Brain microvascular endothelial cell (primary cell): ENCODE measurements around the gene GSE1.

Source experiments
- DNase-seq: peaks from one replicate; pipeline ENCODE4 v3.0.0-alpha.2; 2020
- H3K27ac ChIP-seq: fragments of 250-450 bp; sonication (Bioruptor Pico); 2 replicates; pipeline ENCODE4 v1.5.1; 2020; ENCODE audit warnings: mild to moderate bottlenecking, moderate library complexity
- H3K27me3 ChIP-seq: fragments of 250-450 bp; sonication (Bioruptor Pico); replicated peaks from 2 replicates; pipeline ENCODE4 v1.5.1; 2020; ENCODE audit warnings: mild to moderate bottlenecking
- H3K36me3 ChIP-seq: fragments of 250-450 bp; sonication (Bioruptor Pico); replicated peaks from 2 replicates; pipeline ENCODE4 v1.5.1; 2020; ENCODE audit warnings: mild to moderate bottlenecking
- H3K4me3 ChIP-seq: 2 replicates; pipeline ENCODE4 v1.5.1; 2011; ENCODE audit warnings: low read depth, mild to moderate bottlenecking, control low read depth, low read length, moderate library complexity
- in situ Hi-C: cut with HindIII; loops from 2 replicates; pipeline ENCODE4 v1.10.0; 2017; ENCODE audit warnings: low sequenced_read_pairs, low pct_ligation_motif_present
- TF ChIP-seq, protein P1 (sequence below): IDR thresholded peaks from 2 replicates; pipeline ENCODE4 v1.5.1; 2011; ENCODE audit warnings: low read depth, mild to moderate bottlenecking, moderate library complexity, low read length, control low read depth, inconsistent platforms; ENCODE audit errors: missing control alignments

GSE1 gene

GRCh38 chr16:85656351-85657266, 43.5 kb downstream of the GSE1 start:
- H3K27me3 ChIP-seq, result no peaks in the 10 kb centered on the region
- peaks cover 28% of the 10 kb centered on the region for H3K36me3 ChIP-seq
- H3K4me3 ChIP-seq, result no peak overlapping the region
- no peak overlapping the region for H3K27ac ChIP-seq
- no peak for DNase-seq
- TF ChIP-seq, protein P1, sequence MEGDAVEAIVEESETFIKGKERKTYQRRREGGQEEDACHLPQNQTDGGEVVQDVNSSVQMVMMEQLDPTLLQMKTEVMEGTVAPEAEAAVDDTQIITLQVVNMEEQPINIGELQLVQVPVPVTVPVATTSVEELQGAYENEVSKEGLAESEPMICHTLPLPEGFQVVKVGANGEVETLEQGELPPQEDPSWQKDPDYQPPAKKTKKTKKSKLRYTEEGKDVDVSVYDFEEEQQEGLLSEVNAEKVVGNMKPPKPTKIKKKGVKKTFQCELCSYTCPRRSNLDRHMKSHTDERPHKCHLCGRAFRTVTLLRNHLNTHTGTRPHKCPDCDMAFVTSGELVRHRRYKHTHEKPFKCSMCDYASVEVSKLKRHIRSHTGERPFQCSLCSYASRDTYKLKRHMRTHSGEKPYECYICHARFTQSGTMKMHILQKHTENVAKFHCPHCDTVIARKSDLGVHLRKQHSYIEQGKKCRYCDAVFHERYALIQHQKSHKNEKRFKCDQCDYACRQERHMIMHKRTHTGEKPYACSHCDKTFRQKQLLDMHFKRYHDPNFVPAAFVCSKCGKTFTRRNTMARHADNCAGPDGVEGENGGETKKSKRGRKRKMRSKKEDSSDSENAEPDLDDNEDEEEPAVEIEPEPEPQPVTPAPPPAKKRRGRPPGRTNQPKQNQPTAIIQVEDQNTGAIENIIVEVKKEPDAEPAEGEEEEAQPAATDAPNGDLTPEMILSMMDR, result no peak
- in situ Hi-C loops, result no loop called here

- H3K27me3 ChIP-seq, result no peaks in the 10 kb centered on the region
- peaks cover 32% of the 10 kb centered on the region for H3K36me3 ChIP-seq
- no peak overlapping the region for H3K4me3 ChIP-seq
- no peak for DNase-seq
- H3K27ac ChIP-seq, result no peak overlapping the region
- in situ Hi-C loops, result no loop called here
- TF ChIP-seq, protein P1, result no peak
Observed at GRCh38 chr16:85657267-85657650, 44.1 kb downstream of the GSE1 start.

- no peaks in the 10 kb centered on the region for H3K27me3 ChIP-seq
- in situ Hi-C loops, result no loop called here
- no peak overlapping the region for H3K4me3 ChIP-seq
- TF ChIP-seq, protein P1, result no peak
- DNase-seq, result no peak
- H3K27ac ChIP-seq, result no peak overlapping the region
- peaks cover 32% of the 10 kb centered on the region for H3K36me3 ChIP-seq
Observed at GRCh38 chr16:85657996-85658395, 44.9 kb downstream of the GSE1 start.

- Histone ChIP-seq H3K36me3 (peaks cover 34% of the 10 kb centered on the region), H3K4me3 (no peak overlapping the region), H3K27me3 (no peaks in the 10 kb centered on the region), H3K27ac (no peak overlapping the region)
- in situ Hi-C loops, result no loop called here
- DNase-seq, result no peak
- TF ChIP-seq, protein P1, result no peak
Observed at GRCh38 chr16:85658504-85659326, 45.6 kb downstream of the GSE1 start.

GRCh38 chr16:85659336-85659735, 46.2 kb downstream of the GSE1 start:
- no peak overlapping the region for H3K27ac ChIP-seq
- no peaks in the 10 kb centered on the region for H3K27me3 ChIP-seq
- peaks cover 39% of the 10 kb centered on the region for H3K36me3 ChIP-seq
- H3K4me3 ChIP-seq, result no peak overlapping the region
- in situ Hi-C loops, result no loop called here
- TF ChIP-seq, protein P1, result no peak
- DNase-seq, result no peak
